Prostate gland (tissue), 2 donors: ENCODE data around the gene ASCC2. TPM values are rescaled to one million over a fixed set of nuclear protein-coding genes. Genes with fewer than 3 reads are reported as not detected.

ENCODE experiments used
- DNase-seq: peaks from one replicate; pipeline ENCODE4 v3.0.0-alpha.2; 2019; ENCODE audit warnings: low spot score
- H3K27ac ChIP-seq, 2 donors: fragments of 200-600 bp; sonication (generic); 2 replicates each; pipeline ENCODE4 v1.5.1; 2017 to 2019
- H3K27me3 ChIP-seq: fragments of 200-600 bp; sonication (generic); replicated peaks from 2 replicates; pipeline ENCODE4 v1.5.1; 2019; ENCODE audit not compliant: insufficient read depth
- H3K36me3 ChIP-seq, 2 donors: fragments of 200-600 bp; sonication (generic); 1 replicate in 1 of 2; 2 replicates in 1 of 2; pipeline versions ENCODE4 v1.5.1 to v1.8.1; 2017 to 2019
- H3K4me1 ChIP-seq: fragments of 200-600 bp; sonication (generic); replicated peaks from 2 replicates; pipeline ENCODE4 v1.5.1; 2019
- H3K4me3 ChIP-seq, 2 donors: fragments of 200-600 bp; sonication (generic); 2 replicates each; pipeline ENCODE4 v1.5.1; 2017 to 2019
- H3K9me3 ChIP-seq: fragments of 200-600 bp; sonication (generic); 2 replicates; pipeline ENCODE4 v1.5.1; 2017
- CTCF ChIP-seq, 4 experiments: fragments of 200-600 bp in 2 of 4; fragments of 450-650 bp in 2 of 4; sonication (generic) in 2 of 4; IDR thresholded peaks; 1 replicate in 3 of 4; 2 replicates in 1 of 4; pipeline ENCODE4 v1.5.1; 2016 to 2019; ENCODE audit warnings: antibody characterized with exemption in 4 of 4, mild to moderate bottlenecking in 2 of 4, moderate library complexity in 2 of 4
- POLR2A ChIP-seq: fragments of 450-650 bp; IDR thresholded peaks from one replicate; pipeline ENCODE4 v1.6.1; 2016; ENCODE audit warnings: antibody characterized with exemption, mild to moderate bottlenecking
- POLR2AphosphoS5 ChIP-seq: sonication (generic); formaldehyde crosslinking; IDR thresholded peaks from one replicate; pipeline ENCODE4 v1.6.1; 2017; ENCODE audit warnings: antibody characterized with exemption
- WGBS: methylation state at CpG from one replicate; pipeline ENCODE4 v1.1.5; 2018; 5-methylcytosine and 5-hydroxymethylcytosine counted together
- intact Hi-C: fragments of 100-400 bp; cut with DNase I; formaldehyde crosslinking; loops from one replicate; pipeline ENCODE4 v1.14.2; 2022
- total RNA-seq, 2 donors: library from RNA; depleted of rRNA; stranded (reverse); fragments of >200 nt; gene quantifications; one replicate each; pipeline ENCODE4 v1.1.0, GENCODE V29; 2016

The ASCC2 gene
- total RNA-seq, 2 donors from 2014 or later: 42.5 to 82.6 TPM

- Histone ChIP-seq H3K27ac (no peak overlapping the region), H3K36me3 (no peaks in the 10 kb centered on the region), H3K9me3 (no peaks in the 10 kb centered on the region), H3K4me3 (no peak overlapping the region), H3K4me1 (no peaks in the 10 kb centered on the region), H3K27me3 (no peaks in the 10 kb centered on the region)
- no peak for DNase-seq
- intact Hi-C loops: no loop called here
- WGBS: 53% methylated on average over 3 of the region's 3 CpGs
- no peak for TF ChIP-seq POLR2AphosphoS5
- TF ChIP-seq POLR2A: no peak
- no peak for TF ChIP-seq CTCF (IDR thresholded peaks at IDR 0.05)
These were observed 18.4 kb upstream of the ASCC2 start for GRCh38 chr22:29856496-29856895.

GRCh38 chr22:29855611-29856181, 17.6 kb upstream of the ASCC2 start:
- Histone ChIP-seq H3K9me3 (no peaks in the 10 kb centered on the region), H3K4me3 (no peak overlapping the region), H3K27ac (no peak overlapping the region), H3K36me3 (no peaks in the 10 kb centered on the region), H3K27me3 (no peaks in the 10 kb centered on the region), H3K4me1 (no peaks in the 10 kb centered on the region)
- no peak for DNase-seq
- intact Hi-C loops: no loop called here
- TF ChIP-seq POLR2A (no peak), POLR2AphosphoS5 (no peak), CTCF (IDR thresholded peaks at IDR 0.05) (no peak)
- WGBS: 57% methylated on average over 10 of the region's 10 CpGs

- WGBS: 82% methylated on average over 3 of the region's 3 CpGs
- Histone ChIP-seq H3K4me3 (no peak overlapping the region), H3K27me3 (no peaks in the 10 kb centered on the region), H3K36me3 (no peaks in the 10 kb centered on the region), H3K4me1 (no peaks in the 10 kb centered on the region), H3K27ac (no peak overlapping the region), H3K9me3 (no peaks in the 10 kb centered on the region)
- DNase-seq: no peak
- TF ChIP-seq POLR2A (no peak), POLR2AphosphoS5 (no peak)
- intact Hi-C loops: no loop called here
These were observed 16.4 kb upstream of the ASCC2 start for GRCh38 chr22:29854432-29854831.

- Histone ChIP-seq H3K4me1 (no peaks in the 10 kb centered on the region), H3K4me3 (no peak overlapping the region), H3K27me3 (no peaks in the 10 kb centered on the region), H3K36me3 (no peaks in the 10 kb centered on the region), H3K9me3 (no peaks in the 10 kb centered on the region), H3K27ac (no peak overlapping the region)
- intact Hi-C loops: no loop called here
- no peak for DNase-seq
- TF ChIP-seq POLR2AphosphoS5: no peak
- no peak for TF ChIP-seq POLR2A
- TF ChIP-seq CTCF (IDR thresholded peaks at IDR 0.05): no peak
- WGBS: 55% methylated on average over 3 of the region's 3 CpGs
These were observed 10.0 kb upstream of the ASCC2 start for GRCh38 chr22:29848111-29848510.

- DNase-seq: no peak
- Histone ChIP-seq H3K36me3 (no peaks in the 10 kb centered on the region), H3K27ac (no peak overlapping the region), H3K4me3 (no peak overlapping the region), H3K27me3 (no peaks in the 10 kb centered on the region), H3K9me3 (no peaks in the 10 kb centered on the region), H3K4me1 (no peaks in the 10 kb centered on the region)
- WGBS: 100% methylated on average over 2 of the region's 2 CpGs
- intact Hi-C loops: no loop called here
- no peak for TF ChIP-seq POLR2AphosphoS5
- TF ChIP-seq POLR2A: no peak
- TF ChIP-seq CTCF (IDR thresholded peaks at IDR 0.05): no peak
These were observed 8.2 kb upstream of the ASCC2 start for GRCh38 chr22:29846290-29846689.
